GM04504 (cell line): Measurements from ENCODE around the gene ATP2C2.

Source experiments
- DNase-seq: peaks from one replicate; pipeline ENCODE4 v3.0.0-alpha.2; 2012; ENCODE audit warnings: low read depth

ATP2C2 gene

GRCh38 chr16:84476401-84476800, 108.1 kb downstream of the ATP2C2 start:
- DNase-seq = no peak

GRCh38 chr16:84477661-84478060, 109.3 kb downstream of the ATP2C2 start:
- DNase-seq = no peak

GRCh38 chr16:84478172-84478947, 110.0 kb downstream of the ATP2C2 start:
- DNase-seq = peak; percentile 58

GRCh38 chr16:84479716-84480450, 111.5 kb downstream of the ATP2C2 start:
- DNase-seq = no peak

- DNase-seq = no peak
Measured at GRCh38 chr16:84481051-84481735, 112.9 kb downstream of the ATP2C2 start.

- no peak for DNase-seq
Measured at GRCh38 chr16:84482001-84482891, 113.9 kb downstream of the ATP2C2 start.

GRCh38 chr16:84482951-84483881, 114.9 kb downstream of the ATP2C2 start:
- DNase-seq = no peak

GRCh38 chr16:84483882-84484565, 115.7 kb downstream of the ATP2C2 start:
- DNase-seq = no peak

- DNase-seq = peak; percentile 36
Measured at GRCh38 chr16:84484579-84485254, 116.4 kb downstream of the ATP2C2 start.

- DNase-seq = no peak
Measured at GRCh38 chr16:84485255-84486010, 117.1 kb downstream of the ATP2C2 start.

- no peak for DNase-seq
Measured at GRCh38 chr16:84486126-84486525, 117.8 kb downstream of the ATP2C2 start.

GRCh38 chr16:84486551-84487235, 118.4 kb downstream of the ATP2C2 start:
- no peak for DNase-seq

GRCh38 chr16:84487358-84487757, 119.0 kb downstream of the ATP2C2 start:
- no peak for DNase-seq

GRCh38 chr16:84489131-84489530, 120.8 kb downstream of the ATP2C2 start:
- DNase-seq = no peak

- no peak for DNase-seq
Measured at GRCh38 chr16:84495506-84495905, 127.2 kb downstream of the ATP2C2 start.

- no peak for DNase-seq
Measured at GRCh38 chr16:84496991-84497390, 128.7 kb downstream of the ATP2C2 start.

GRCh38 chr16:84497418-84498222, 129.3 kb downstream of the ATP2C2 start:
- no peak for DNase-seq
